Hippocampal formation (tissue), 2 donors: ENCODE data around the gene DNAH14.
"Not testable (repeated sequence)": the region's sequence is repeated elsewhere in the genome, so short reads cannot be mapped to it uniquely, and the experiment has no call there.

Experiments
- DNase-seq, 2 donors: peaks; one replicate each; lab custom pipeline; 2025; lab: John Stamatoyannopoulos, UW

Gene DNAH14

DNA sequence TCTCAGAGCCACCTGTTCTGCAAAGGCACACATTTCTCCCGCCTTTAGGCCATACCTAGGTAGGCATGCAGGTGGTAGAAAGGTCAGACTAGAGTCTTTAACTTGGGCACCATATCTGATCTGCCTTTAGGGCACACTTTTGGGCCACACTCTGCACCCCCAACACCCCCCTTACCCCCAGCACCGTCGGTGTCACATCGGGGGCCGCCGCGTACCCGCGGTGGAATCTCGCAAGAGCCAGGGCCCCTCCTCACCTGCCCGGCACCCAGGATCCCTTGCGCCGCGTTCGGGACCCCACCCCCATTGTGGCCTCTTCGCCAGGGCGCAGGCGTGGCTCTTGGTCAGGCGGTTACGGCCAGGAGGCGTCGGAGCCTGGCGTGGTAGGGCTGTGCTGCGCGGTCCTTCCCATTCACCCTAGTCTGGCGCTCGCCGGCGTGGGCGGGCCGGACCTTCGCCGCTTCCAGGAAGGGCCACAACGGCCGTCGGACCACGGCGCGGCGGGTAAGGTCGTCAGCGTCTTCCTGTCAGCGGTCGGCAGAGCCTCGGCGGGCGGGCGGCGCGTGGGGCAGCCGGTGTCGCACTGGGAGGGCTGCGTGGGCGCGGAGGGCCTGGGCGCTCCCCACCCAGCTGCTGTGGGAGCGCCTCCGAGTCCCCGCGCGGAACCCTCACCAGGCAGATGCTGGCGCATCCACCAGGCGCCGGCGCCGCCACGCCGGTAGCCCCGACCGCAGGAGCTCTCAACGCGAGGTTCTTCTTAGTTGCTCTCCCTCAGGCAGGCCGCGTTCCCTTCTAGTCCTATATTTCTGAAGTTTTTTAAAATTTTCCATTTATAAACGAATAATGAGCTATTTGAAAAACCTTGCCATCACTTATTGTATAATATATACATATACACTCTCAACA, at the start of gene DNAH14:
Gene DNAH14 (plus strand): TSS at position 341 of the 903 bp plus-strand sequence. CDS start 23,028 bp downstream, outside the sequence.
- no peak for DNase-seq

DNA sequence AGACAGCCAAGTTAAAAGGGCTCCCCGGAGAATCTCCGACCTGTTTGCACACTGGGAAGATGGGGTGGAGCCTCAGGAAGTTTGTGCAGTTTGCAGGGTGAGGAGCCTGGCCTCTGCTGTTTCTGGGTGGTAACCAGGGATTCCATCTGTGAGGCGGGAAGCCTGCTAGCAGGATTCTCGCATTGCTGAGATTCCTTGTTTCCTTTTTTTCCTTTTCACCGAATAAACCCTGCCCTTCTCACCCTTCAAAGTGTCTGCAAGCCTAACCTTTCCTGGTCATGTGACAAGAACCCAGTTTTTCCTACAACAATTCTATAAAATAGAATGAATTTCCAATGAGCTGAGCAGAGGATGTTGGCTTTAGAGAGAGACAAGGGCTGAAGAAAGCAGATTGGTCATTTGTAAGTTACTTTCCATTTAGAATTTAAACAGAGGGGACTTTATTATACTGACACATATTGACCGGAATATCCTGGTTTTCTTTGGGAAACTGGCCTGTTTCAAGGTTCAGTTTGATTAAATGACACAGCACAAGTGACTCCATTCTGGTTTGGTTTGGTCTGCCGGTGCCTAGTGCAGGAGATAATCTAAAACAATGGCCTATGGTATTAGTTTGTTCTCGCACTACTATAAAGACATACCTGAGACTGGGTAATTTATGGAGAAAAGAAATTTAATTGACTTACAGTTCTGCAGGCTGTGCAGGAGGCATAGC, 48.7 kb upstream of the DNAH14 start:
- no peak for DNase-seq

DNA sequence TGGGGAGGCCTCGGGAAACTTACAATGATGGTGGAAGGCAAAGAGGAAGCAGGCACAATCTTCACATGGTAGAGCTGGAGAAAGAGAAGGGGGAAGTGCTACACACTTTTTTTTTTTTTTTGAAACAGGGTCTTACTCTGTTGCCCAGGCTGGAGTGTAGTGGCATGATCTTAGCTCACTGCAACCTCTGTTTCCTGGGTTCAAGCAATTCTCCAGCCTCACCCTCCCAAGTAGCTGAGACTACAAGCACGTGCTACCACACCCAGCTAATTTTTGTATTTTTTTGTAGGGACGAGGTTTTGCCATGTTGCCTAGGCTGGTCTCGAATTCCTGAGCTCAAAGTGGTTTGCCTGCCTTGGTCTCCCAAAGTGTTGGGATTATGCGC, 48.2 kb upstream of the DNAH14 start:
- DNase-seq, result not testable (repeated sequence)

DNA sequence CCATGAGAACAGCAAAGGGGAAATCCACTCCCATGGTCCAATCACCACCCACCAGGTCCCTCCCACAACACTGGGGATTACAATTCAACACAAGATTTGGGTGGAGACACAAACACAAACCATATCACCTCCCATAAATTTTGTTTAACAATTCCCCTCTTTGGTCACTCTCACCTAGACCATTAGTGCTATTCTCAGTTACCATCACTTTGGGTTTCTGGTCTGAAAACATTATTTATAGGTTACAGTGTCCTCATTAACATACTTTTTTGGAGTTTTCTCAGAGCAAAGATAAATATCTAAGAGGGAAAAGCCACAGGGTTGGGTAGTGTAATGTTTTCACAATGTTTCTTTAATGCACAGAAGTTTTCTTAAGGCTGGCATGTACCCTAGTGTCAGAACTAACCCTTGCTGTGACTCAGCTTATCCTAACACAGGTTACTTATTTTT, 47.7 kb upstream of the DNAH14 start:
- no peak for DNase-seq

DNA sequence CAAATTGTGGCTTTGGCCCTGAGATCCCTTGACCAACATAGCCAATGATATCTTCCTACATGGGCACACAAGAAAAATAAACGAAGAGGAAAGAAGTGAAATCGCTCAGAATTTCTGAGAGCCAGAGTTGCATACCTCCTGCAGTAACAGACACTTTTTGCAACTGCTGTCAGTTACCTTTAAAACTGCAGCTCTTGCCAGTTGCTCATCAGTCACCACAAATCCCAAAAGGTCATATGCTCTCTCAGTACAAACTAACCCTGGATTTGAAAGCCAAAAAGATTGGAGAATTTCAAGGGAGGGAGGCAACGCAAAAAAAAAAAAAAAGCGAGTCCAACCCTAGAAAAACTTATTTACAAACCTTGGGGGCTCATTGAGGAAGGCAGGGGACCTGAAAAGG, 47.2 kb upstream of the DNAH14 start:
- DNase-seq, result no peak

DNA sequence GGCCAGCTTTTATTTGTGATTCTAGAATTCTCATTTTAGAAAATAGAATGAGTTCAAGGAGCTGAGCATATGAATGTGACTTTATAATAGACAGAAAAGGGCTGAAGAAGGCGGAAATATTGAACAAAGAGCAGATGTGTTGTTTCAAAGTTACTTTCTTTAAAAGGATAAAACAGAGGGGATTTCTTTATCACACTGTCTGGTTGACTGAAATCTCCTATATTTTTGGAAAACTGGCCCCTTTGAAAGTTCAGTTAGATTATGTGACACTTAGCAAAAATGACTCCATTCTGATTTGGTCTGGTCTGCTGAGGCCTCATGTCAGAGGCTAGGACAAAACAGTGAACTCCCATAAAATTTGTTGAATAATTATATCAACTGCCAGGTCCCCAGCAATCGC, 46.4 kb upstream of the DNAH14 start:
- no peak for DNase-seq

DNA sequence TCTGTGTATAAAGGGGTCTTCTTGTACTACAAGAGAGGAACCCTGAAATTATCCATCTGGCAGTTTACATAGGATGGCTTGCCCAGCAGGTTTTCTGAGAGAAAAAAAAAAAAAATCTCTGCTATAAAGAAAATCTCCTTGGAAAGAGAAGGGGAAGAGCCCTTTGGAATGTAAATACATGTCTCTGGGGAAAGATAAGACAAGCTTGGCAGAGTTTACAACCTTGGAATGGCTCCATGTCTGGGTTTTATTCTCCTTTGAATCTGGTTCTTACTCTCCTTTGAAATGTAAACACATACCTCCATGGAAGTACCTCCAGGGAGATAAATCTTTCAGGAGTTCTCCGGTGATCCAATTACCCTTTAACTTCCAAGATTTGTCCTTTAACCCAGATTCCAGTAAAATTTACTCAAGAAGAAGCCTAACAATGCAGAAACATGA, 45.1 kb upstream of the DNAH14 start:
- no peak for DNase-seq

DNA sequence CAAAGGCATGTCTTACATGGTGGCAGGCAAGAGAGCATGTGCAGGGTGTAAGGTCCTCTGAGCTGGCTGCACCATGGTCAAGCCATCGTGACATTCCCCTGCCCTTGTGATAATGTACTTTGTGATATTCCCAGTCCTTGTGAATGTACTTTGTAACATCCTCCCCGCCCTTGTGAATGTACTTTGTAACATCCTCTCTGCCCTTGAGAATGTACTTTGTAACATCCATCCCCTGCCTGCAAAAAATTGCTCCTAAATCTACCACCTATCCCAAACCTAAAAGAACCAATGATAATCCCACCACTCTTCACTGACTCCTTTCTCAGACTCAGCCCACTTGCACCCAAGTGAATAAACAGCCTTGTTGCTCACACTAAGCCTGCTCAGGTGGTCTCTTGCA, 44.1 kb upstream of the DNAH14 start:
- DNase-seq, result not testable (repeated sequence)

DNA sequence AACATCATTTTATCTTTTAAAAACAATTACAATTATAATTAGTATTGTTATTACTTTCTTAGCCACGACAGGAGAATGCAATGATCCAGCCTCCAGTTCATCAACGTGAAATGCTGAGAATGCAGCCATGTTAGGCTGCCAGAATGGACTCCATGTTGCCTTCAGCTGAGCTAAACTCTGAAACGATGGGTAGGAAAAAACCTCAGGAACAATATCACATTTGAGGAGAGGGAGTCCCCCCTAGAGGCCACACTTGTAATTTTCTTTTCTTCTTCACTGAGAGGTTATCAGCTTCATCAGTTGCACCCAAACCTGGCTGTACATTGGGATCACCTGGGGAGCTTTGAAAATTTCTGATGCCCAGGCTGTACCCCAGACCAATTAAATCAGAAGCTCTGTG, 34.6 kb upstream of the DNAH14 start:
- no peak for DNase-seq

DNA sequence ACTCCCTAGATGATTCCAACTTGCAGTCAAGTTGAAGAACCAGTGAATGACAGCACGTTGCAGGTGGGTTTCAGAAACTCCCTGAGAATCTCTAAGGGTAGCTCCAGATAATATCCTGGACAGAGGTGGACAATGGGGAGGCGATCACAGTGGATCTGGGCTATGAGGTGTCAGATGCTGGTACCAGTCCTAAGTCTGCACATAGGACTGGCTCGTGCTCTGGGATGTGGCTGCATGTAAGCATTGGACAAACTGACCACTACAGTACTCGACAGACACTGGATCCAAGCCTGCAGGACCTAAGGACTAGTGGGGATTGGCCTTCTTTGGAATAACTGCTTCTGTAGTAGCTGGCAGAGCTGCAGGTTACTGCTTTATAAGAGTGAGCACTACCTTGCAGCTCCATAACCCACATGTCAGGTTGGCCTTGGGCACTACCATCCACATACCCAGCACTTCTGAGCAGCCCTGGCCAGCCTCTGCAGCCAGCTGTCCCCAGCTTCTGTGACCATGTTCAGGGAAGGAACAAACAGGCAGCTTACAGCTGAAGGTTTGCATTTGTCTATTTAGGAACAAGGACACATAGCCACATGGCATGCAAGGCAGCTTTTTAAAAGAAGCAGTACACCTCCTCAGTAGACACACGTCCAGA, 33.2 kb upstream of the DNAH14 start:
- no peak for DNase-seq

DNA sequence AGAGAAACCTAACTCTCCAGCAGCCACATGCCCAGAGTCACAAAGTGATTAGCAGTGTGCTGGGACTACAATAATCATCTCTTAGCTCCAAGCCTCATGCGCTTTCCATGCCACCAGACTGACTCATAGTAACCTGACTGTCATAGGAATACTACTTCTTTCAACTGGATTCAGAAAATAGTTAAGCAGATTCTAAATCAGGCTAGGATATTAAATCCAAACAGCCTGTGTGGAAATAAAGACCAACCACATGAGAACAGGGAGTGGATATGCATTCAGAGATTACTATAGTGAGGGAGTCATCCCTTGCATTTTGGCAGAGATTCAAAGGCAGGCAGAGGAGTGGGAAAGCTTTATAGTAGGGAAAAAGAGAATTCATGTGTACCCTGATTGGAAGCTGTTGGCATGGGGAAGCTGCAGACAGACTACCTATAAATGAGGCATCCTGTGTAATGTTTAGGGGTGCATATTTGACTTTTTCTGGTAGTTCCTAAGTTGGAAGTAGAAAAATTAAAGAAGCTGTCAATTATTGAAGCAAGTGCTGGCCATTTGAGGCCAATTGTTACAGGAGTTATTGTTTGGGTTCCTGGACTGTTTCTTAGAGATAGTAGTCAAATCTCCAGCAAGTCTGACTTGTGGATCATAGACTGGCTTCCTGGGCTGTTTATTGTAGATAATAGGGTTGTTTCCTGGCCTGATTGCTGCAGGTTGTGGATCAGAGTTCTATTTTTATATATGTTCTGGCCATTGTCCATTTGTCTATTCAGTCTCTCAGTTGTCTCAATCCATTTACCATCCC, 31.7 kb upstream of the DNAH14 start:
- no peak for DNase-seq

DNA sequence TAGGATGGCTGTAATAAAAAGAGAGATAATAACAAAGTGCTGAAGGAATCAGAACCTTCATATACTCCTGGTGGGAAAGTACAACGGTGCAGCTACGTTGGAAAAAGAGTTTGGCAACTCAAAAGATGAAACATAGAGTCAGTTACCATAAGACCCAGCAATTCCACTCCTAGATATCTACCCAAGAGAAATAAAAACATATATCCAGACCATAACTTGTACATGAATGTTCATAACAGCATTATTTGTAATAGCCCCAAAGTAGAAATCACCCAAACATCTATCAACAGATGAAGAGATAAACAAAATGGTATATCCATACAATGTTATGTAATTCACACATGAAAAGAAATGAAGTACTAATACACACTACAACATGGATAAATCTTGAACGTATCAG, 30.5 kb upstream of the DNAH14 start:
- DNase-seq, result no peak

DNA sequence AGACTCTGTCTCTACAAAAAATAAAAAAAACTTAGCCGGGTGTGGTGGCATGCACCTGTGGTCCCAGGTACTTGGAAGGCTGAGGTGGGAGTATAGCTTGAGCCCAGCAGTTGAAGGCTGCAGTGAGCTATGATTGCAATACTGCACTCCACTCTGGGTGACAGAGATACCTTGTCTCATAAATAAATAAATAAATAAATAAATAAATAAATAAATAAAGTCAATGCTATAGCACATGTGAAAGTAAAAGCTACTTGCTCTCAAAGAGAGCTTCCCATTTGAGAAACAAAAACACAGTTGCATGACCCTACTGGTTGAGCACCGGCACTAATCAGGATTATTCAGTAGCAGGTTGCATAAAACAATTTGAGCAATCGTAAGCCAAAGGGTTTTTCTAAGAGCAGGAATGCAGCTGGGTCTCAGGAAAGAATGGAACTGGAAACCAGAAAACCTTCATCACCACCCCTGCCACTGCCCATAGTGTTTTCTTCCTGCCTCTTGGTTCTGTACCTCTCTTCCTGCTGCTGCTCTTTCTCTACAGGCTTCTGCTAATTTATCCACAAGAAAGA, 29.3 kb upstream of the DNAH14 start:
- no peak for DNase-seq

DNA sequence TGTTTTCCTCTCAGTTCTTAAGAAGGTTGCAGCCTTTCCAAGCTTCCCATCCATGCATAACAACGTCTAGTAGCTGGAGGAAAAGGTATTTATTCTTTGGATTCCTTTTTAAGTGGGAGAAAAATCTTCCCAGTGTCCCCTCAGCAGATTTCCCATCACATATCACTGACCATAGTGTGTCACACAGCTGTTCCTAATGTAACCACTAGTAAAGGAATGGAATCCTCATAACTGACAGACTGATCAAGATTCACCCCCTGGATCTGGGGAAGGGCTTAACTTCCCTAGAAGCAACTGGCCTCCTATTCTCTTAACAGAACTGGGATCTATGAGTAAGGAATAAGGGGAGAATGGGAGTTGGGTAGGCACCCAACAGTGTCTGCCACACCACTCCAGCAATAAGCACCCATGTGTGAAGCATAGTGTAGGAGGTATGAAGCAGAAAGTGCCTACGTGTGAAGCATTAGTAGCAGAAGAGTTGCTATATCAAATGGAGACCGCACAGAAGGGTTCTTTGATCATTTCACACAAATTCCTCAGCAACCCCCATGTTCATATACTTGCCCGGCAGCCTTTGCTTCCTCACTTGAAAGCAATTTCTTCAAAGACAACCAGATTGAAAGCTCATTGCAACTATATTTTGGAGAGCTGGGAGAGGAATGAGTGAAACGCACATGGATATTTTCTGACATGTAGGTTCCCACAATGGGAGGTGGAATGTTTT, 28.2 kb upstream of the DNAH14 start:
- peak in 1 of 2 donors; percentile 8 for DNase-seq

DNA sequence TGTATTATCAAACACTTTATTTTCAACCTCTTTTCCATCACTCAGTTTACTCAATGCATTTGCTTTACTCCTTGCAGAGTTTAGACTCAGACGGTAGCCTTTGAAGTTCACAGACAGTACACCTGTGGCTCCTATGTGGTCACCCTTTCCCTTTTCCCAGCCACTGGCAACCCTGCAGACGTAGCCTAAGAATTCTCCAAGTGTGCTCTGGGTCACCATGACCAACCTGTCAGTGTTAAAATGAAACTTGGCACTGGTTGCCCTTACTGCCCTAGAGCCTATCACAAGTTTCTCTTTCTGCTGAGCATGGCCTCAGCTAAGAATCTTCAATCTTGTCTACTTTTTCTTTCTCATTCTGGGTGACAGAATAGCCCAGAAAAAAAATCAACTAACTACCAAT, 25.5 kb upstream of the DNAH14 start:
- DNase-seq, result no peak

DNA sequence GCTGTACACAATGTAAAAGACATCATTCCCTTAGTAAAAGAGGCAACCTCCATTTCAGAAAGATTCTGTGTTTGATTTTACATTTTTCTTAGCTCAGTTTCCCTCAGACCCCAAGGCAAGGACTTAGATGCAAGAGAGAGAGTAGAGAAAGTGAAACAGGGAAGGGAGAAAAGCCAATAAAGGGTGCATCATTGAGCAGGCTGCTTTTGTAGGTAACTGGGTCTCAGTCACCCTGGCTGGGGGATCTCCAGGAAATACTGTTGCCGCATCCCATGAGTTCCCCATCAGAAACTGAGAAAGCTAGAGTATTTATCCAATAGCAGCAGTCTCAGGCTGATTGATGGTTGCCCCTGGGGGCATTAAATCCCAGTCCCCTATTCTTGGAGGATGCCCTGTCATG, 23.1 kb upstream of the DNAH14 start:
- DNase-seq, result no peak

DNA sequence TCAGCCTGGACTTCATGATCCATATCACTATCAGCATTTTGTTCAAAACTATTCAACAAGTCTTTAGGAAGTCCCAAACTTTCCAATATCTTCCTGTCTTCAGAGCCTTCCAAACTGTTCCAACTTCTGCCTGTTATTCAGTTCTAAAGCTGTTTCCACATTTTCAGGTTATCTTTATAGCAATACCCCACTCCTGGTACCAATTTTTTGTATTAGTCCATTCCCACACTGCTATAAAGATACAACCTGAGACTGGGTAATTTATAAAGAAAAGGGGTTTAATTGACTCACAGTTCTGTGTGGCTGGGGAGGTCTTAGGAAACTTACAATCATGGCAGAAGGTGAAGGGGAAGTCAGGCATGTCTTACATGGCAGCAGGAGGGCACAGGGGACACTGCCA, 18.3 kb upstream of the DNAH14 start:
- no peak for DNase-seq

DNA sequence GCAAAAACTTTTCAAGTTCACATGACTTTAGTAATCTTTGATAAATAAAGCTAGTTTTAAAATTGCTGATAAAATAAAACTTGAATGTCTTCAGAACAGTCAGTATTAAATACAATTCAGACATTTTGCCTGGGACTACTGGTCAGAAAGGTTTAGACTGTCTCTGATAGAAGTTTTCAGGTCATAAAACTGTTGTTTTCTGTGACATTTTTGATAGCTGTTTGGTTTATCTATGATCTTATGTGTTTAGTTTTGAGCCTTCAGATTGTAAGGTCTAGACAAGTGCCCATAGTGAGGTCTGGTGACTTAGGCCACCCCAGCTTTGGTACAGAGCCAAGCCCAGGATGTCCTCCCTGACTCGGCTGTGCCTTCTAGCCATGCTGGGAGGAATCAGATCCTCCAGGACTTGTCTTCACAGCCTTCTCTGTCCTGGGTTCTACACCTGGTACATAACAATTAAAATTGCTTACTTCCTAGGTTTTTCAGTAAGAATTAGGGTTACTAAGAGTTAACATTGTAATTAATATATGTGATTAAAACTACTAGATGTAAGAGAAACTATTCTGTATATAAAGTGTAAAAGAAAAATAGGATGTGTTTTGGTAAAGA, 15.1 kb upstream of the DNAH14 start:
- DNase-seq, result no peak

DNA sequence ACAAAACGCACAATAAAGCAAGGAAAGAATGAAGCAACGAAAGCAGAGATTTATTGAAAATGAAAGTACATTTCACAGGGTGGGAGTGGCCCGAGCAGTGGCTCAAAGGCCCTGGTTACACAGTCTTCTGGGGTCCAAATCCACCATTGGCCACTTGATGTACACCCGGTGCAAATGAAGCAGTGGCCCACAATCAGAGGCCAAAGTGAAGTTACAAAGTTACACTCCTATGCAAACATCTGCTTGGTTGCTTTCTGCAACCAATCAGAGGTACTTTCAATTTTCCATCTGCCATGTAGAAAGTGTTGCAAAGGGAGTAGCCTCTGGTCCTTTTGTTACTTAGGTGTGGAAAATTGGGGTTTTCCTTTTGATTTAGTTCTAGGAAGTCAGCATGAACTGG, 10.0 kb upstream of the DNAH14 start:
- no peak for DNase-seq

DNA sequence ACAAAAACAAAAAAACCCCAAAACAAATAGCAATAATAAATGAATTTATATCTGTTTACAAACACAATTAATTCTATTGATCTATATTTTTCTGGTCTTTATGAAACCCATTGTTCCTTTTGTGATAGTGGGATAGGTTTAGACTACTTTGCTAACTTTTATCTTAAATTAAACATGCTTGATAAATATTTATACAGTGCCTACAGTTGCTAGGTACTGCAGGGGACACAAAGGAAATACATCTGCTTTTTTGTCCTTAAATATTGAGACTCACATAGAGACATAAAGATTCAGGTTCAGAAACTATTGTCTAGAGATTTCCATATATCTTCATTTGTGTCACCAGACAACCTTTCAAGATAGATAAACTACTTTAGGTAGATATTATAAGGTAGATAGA, 8.5 kb upstream of the DNAH14 start:
- DNase-seq, result no peak
